HEK293 (cell line): Measurements from ENCODE around the gene B3GNT3.

Source experiments
- CTCF ChIA-PET: fragments of 350-600 bp; formaldehyde crosslinking; extraction: SDS; loops from one replicate; lab custom pipeline; 2021; ENCODE audit warnings: antibody characterized with exemption; lab: Yijun Ruan, JAX
- POLR2A ChIA-PET: fragments of 300-600 bp; formaldehyde crosslinking; extraction: SDS; loops from one replicate; lab custom pipeline; 2020; ENCODE audit warnings: antibody characterized with exemption, inconsistent platforms; lab: Yijun Ruan, JAX
- H3K27ac ChIP-seq: fragments of 200-500 bp; sonication (Bioruptor generic); 2 replicates; pipeline ENCODE4 v1.5.1; 2014; ENCODE audit warnings: low read depth, low read length, control low read depth, inconsistent platforms; ENCODE audit errors: extremely low read depth
- H3K36me3 ChIP-seq, 2 experiments: fragments of 200-500 bp in 1 of 2; sonication (Bioruptor generic) in 1 of 2; 1 replicate in 1 of 2; 2 replicates in 1 of 2; pipeline ENCODE4 v1.5.1; 2014 to 2017; ENCODE audit warnings: inconsistent platforms in 2 of 2, low read length in 2 of 2; ENCODE audit not compliant: control insufficient read depth in 2 of 2, insufficient read depth in 1 of 2
- H3K4me1 ChIP-seq: fragments of 200-500 bp; sonication (Bioruptor generic); 2 replicates; pipeline ENCODE4 v1.5.1; 2014; ENCODE audit warnings: mild to moderate bottlenecking, low read length, inconsistent platforms; ENCODE audit not compliant: control insufficient read depth, insufficient read depth
- H3K4me3 ChIP-seq: 2 replicates; pipeline ENCODE4 v1.5.1; 2011; ENCODE audit warnings: low read depth, mild to moderate bottlenecking, control low read depth, low read length, moderate library complexity
- H3K9me3 ChIP-seq: fragments of 200-500 bp; sonication (Bioruptor generic); 2 replicates; pipeline ENCODE4 v1.5.1; 2014; ENCODE audit warnings: low read depth, low read length, inconsistent platforms; ENCODE audit not compliant: control insufficient read depth, insufficient read depth
- AEBP2 ChIP-seq: fragments of 450-650 bp; formaldehyde crosslinking; IDR thresholded peaks from 2 replicates; pipeline ENCODE4 v1.5.1; 2016; ENCODE audit warnings: missing biosample characterization, missing genetic modification characterization, borderline replicate concordance
- KLF9 ChIP-seq: fragments of 450-650 bp; formaldehyde crosslinking; IDR thresholded peaks from 2 replicates; pipeline ENCODE4 v1.5.1; 2016; ENCODE audit warnings: missing biosample characterization, missing genetic modification characterization, low read depth
- SP3 ChIP-seq: fragments of 450-650 bp; formaldehyde crosslinking; IDR thresholded peaks from 2 replicates; pipeline ENCODE4 v1.5.1; 2016; ENCODE audit warnings: missing biosample characterization, missing genetic modification characterization
- ZNF132 ChIP-seq: fragments of 450-650 bp; formaldehyde crosslinking; IDR thresholded peaks from 2 replicates; pipeline ENCODE4 v1.5.1; 2017; ENCODE audit warnings: missing biosample characterization, missing genetic modification characterization, borderline replicate concordance
- ZNF19 ChIP-seq: fragments of 450-650 bp; formaldehyde crosslinking; IDR thresholded peaks from 2 replicates; pipeline ENCODE4; 2016; ENCODE audit warnings: missing biosample characterization, missing genetic modification characterization, low read depth
- ZNF202 ChIP-seq: fragments of 450-650 bp; formaldehyde crosslinking; IDR thresholded peaks from 2 replicates; pipeline ENCODE4 v1.5.1; 2016; ENCODE audit warnings: missing biosample characterization, missing genetic modification characterization, borderline replicate concordance
- ZNF266 ChIP-seq: fragments of 450-650 bp; formaldehyde crosslinking; IDR thresholded peaks from 2 replicates; pipeline ENCODE4 v1.5.1; 2016; ENCODE audit warnings: missing biosample characterization, missing genetic modification characterization, low read depth
- ZNF324 ChIP-seq: fragments of 450-650 bp; formaldehyde crosslinking; IDR thresholded peaks from 2 replicates; pipeline ENCODE4 v1.5.1; 2016; ENCODE audit warnings: missing biosample characterization, missing genetic modification characterization
- ZNF449 ChIP-seq: fragments of 450-650 bp; formaldehyde crosslinking; IDR thresholded peaks from 2 replicates; pipeline ENCODE4 v1.5.1; 2017; ENCODE audit warnings: missing biosample characterization, mild to moderate bottlenecking, missing genetic modification characterization, moderate library complexity
- ZNF629 ChIP-seq: fragments of 450-650 bp; formaldehyde crosslinking; IDR thresholded peaks from 2 replicates; pipeline ENCODE4 v1.5.1; 2017; ENCODE audit warnings: missing biosample characterization, missing genetic modification characterization
- ZNF701 ChIP-seq: fragments of 450-650 bp; formaldehyde crosslinking; IDR thresholded peaks from 2 replicates; pipeline ENCODE4 v1.5.1; 2016; ENCODE audit warnings: missing biosample characterization, missing genetic modification characterization
- TF ChIP-seq, protein P1 (sequence below): fragments of 450-650 bp; formaldehyde crosslinking; IDR thresholded peaks from 2 replicates; pipeline ENCODE4 v1.5.1; 2016; ENCODE audit warnings: missing biosample characterization, missing genetic modification characterization
- TF ChIP-seq, protein P2 (sequence below): fragments of 450-650 bp; formaldehyde crosslinking; IDR thresholded peaks from 2 replicates; pipeline ENCODE4 v1.5.1; 2016; ENCODE audit warnings: missing biosample characterization, missing genetic modification characterization
- TF ChIP-seq, protein P3 (sequence below): fragments of 450-650 bp; formaldehyde crosslinking; IDR thresholded peaks from 2 replicates; pipeline ENCODE4 v1.5.1; 2016; ENCODE audit warnings: missing biosample characterization, missing genetic modification characterization, low read depth

The B3GNT3 gene

DNA sequence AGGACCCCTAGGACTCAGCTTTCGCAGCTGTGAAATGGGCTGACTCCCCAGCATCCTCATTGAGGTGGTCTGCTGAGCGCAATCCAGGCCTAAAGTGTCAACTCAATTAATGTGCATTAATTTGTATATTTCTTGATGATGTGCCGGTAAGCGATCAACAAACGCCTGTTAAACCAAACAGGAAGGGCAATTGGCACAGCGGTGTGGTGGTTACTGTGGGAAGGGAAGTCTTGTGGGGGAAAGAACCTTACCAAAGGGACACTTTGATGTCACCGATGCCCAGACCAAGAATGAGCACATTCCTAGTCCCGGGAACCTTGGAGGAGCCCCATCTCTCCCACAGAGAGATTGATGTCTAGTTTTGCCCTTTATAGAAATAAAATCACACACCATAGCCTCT lies 51.2 kb downstream of the B3GNT3 start:
- CTCF ChIA-PET = interaction anchor here (0.7 to 1.3 kb wide), 4 partner anchors 10 to 350 kb away, joined by 3 to 4 read pairs (median 3); partner anchors contain the start of gene RPL18A
- TF ChIP-seq, protein P1, sequence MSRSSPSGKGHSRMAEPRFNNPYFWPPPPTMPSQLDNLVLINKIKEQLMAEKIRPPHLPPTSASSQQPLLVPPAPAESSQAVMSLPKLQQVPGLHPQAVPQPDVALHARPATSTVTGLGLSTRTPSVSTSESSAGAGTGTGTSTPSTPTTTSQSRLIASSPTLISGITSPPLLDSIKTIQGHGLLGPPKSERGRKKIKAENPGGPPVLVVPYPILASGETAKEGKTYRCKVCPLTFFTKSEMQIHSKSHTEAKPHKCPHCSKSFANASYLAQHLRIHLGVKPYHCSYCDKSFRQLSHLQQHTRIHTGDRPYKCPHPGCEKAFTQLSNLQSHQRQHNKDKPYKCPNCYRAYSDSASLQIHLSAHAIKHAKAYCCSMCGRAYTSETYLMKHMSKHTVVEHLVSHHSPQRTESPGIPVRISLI (tag by site-specific recombination) = no peak
- TF ChIP-seq ZNF629 (tag by site-specific recombination) (no peak), ZNF202 (tag by site-specific recombination) (no peak), AEBP2 (tag by site-specific recombination) (no peak), ZNF449 (no peak), KLF9 (tag by site-specific recombination) (no peak), SP3 (tag by site-specific recombination) (no peak), ZNF132 (no peak), ZNF19 (tag by site-specific recombination) (no peak), ZNF266 (tag by site-specific recombination) (no peak), ZNF701 (tag by site-specific recombination) (no peak)
- TF ChIP-seq, protein P2, sequence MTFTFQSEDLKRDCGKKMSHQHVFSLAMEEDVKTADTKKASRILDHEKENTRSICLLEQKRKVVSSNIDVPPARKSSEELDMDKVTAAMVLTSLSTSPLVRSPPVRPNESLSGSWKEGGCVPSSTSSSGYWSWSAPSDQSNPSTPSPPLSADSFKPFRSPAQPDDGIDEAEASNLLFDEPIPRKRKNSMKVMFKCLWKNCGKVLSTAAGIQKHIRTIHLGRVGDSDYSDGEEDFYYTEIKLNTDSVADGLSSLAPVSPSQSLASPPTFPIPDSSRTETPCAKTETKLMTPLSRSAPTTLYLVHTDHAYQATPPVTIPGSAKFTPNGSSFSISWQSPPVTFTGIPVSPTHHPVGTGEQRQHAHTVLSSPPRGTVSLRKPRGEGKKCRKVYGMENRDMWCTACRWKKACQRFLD = no peak
- Histone ChIP-seq H3K9me3 (no peaks in the 10 kb centered on the region), H3K4me1 (no peaks in the 10 kb centered on the region), H3K27ac (no peak overlapping the region), H3K4me3 (no peak overlapping the region), H3K36me3 (no peaks in the 10 kb centered on the region)
- POLR2A ChIA-PET = no interaction called here

- Histone ChIP-seq H3K4me3 (no peak within 1 kb of the TSS), H3K27ac (no peak within 1 kb of the TSS), H3K4me1 (no peaks in the 10 kb centered on the region)
- POLR2A ChIA-PET = interaction anchor here (0.6 kb wide), 1 partner anchor 105 kb away, joined by 6 read pairs; no protein-coding TSS in a partner anchor
- TF ChIP-seq, protein P3, sequence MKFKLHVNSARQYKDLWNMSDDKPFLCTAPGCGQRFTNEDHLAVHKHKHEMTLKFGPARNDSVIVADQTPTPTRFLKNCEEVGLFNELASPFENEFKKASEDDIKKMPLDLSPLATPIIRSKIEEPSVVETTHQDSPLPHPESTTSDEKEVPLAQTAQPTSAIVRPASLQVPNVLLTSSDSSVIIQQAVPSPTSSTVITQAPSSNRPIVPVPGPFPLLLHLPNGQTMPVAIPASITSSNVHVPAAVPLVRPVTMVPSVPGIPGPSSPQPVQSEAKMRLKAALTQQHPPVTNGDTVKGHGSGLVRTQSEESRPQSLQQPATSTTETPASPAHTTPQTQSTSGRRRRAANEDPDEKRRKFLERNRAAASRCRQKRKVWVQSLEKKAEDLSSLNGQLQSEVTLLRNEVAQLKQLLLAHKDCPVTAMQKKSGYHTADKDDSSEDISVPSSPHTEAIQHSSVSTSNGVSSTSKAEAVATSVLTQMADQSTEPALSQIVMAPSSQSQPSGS (tag by site-specific recombination) = no peak
- no peak for TF ChIP-seq ZNF324 (tag by site-specific recombination)
- TF ChIP-seq, all 188 proteins: peak for 0
- Histone ChIP-seq H3K9me3 (no peaks in the 10 kb centered on the region), H3K36me3 (no peaks in the 10 kb centered on the region)
- CTCF ChIA-PET = interaction anchor here (0.6 kb wide), 1 partner anchor 564 kb away, joined by 4 read pairs; no protein-coding TSS in a partner anchor
Measured at GRCh38 chr19:17847538-17848366, 52.8 kb downstream of the B3GNT3 start, which contains the start of gene JAK3. JAK3 (minus strand) TSS chr19:17847982; CDS start chr19:17844417, 3,565 bp downstream.
